OCI-LY1 (cell line): Measurements from ENCODE around the gene ADAMTS1.

Experiments used
- EZH2 ChIP-seq: fragments of 200-600 bp; sonication (generic), shearing (Covaris generic); IDR thresholded peaks from 2 replicates; pipeline ENCODE4 v1.8.0; 2017; ENCODE audit warnings: borderline replicate concordance, mixed run types, mild to moderate bottlenecking, antibody characterized with exemption, low read length, moderate library complexity, mixed read lengths
- TF ChIP-seq, protein P1 (sequence below): fragments of 200-600 bp; sonication (generic), shearing (Covaris generic); IDR thresholded peaks from 2 replicates; pipeline ENCODE4 v1.5.1; 2017; ENCODE audit warnings: mild to moderate bottlenecking, antibody characterized with exemption, low read length, moderate library complexity, mixed read lengths

DNA sequence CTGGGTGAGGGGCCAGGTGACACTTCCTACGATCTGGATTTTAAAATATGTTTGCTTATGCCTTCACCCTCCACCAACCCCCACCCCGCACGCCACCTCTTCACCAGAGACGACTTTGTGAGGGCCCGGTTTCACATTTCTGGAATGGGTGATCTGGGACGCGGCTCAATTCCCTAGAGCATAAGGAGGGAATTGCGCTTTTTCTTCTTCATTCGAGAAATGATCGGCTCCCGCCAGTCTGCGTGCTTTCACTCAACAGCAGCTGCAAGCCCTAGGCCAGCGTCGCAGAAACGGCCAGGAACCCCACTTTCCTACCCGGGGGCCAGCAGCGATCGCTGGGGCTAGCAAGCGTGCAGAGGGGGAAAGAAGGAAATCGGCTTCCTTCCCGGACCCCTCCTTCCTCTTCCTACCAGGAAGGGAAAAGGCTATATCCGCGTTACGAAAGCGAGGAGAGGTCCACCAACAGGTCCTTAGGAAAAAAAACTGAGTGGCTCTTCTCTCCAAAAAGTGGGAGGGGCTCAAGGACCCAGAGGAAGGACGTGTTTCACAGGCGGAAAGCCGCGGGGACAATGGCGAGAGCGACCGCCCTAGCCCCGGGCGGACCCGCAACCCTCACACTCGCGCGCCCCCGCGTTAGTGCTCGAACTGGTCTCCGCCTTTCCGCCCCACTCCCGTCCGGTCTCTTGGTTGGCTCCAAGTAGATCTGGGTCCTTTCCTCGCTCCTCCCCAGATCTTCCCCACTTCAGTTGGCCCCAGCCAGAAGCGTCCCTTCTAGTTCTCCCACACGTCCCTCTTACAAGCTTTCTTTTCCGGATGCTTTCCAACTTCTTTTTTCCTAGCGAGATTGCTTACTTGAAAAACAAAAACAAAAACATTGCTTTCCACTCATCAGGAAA is 1.1 kb upstream of the ADAMTS1 start:
- TF ChIP-seq, protein P1, sequence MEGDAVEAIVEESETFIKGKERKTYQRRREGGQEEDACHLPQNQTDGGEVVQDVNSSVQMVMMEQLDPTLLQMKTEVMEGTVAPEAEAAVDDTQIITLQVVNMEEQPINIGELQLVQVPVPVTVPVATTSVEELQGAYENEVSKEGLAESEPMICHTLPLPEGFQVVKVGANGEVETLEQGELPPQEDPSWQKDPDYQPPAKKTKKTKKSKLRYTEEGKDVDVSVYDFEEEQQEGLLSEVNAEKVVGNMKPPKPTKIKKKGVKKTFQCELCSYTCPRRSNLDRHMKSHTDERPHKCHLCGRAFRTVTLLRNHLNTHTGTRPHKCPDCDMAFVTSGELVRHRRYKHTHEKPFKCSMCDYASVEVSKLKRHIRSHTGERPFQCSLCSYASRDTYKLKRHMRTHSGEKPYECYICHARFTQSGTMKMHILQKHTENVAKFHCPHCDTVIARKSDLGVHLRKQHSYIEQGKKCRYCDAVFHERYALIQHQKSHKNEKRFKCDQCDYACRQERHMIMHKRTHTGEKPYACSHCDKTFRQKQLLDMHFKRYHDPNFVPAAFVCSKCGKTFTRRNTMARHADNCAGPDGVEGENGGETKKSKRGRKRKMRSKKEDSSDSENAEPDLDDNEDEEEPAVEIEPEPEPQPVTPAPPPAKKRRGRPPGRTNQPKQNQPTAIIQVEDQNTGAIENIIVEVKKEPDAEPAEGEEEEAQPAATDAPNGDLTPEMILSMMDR: no peak
- TF ChIP-seq EZH2: no peak
